Osteoblast (primary cell): ENCODE measurements around the gene ANKRD65. TPM values are rescaled to one million over a fixed set of nuclear protein-coding genes. Genes with fewer than 3 reads are reported as not detected.
"Not testable (repeated sequence)": the region's sequence is repeated elsewhere in the genome, so short reads cannot be mapped to it uniquely, and the experiment has no call there.

ENCODE experiments used
- DNase-seq: peaks from one replicate; pipeline ENCODE4 v3.0.0; 2011; ENCODE audit warnings: low spot score, mixed read lengths; ENCODE audit not compliant: insufficient read length; ENCODE audit errors: missing footprints
- H2AFZ ChIP-seq: 2 replicates; pipeline ENCODE4 v1.6.0; 2011; ENCODE audit warnings: mild to moderate bottlenecking, low read length
- H3K27ac ChIP-seq: 2 replicates; pipeline ENCODE4 v1.5.1; 2011; ENCODE audit warnings: mild to moderate bottlenecking, low read depth, low read length, moderate library complexity
- H3K27me3 ChIP-seq: 2 replicates; pipeline ENCODE4 v1.6.0; 2012; ENCODE audit warnings: mild to moderate bottlenecking, control low read depth, inconsistent platforms, low read length, moderate library complexity; ENCODE audit not compliant: insufficient read depth
- H3K36me3 ChIP-seq: 2 replicates; pipeline ENCODE4 v1.5.1; 2011; ENCODE audit warnings: mild to moderate bottlenecking, low read length, control low read depth, moderate library complexity; ENCODE audit not compliant: insufficient read depth
- H3K4me1 ChIP-seq: 2 replicates; pipeline ENCODE4 v1.5.1; 2011; ENCODE audit warnings: mild to moderate bottlenecking, low read length, control low read depth, moderate library complexity; ENCODE audit not compliant: insufficient read depth
- H3K4me2 ChIP-seq: 2 replicates; pipeline ENCODE4 v1.6.0; 2011; ENCODE audit warnings: mild to moderate bottlenecking, low read length; ENCODE audit not compliant: insufficient read depth
- H3K4me3 ChIP-seq: fragments of 200-600 bp; sonication (generic); 3 replicates; pipeline ENCODE4 v1.5.1; 2012; ENCODE audit warnings: mild to moderate bottlenecking, low read length, inconsistent platforms; ENCODE audit not compliant: insufficient read depth
- H3K79me2 ChIP-seq: 2 replicates; pipeline ENCODE4 v1.6.0; 2012; ENCODE audit warnings: mild to moderate bottlenecking, low read length, control low read depth, inconsistent platforms; ENCODE audit not compliant: insufficient read depth
- H3K9me3 ChIP-seq: 2 replicates; pipeline ENCODE4 v1.5.1; 2011; ENCODE audit warnings: low read depth, low read length, control low read depth
- H4K20me1 ChIP-seq: 2 replicates; pipeline ENCODE4 v1.6.0; 2012; ENCODE audit warnings: mild to moderate bottlenecking, low read length, control low read depth; ENCODE audit not compliant: insufficient read depth
- total RNA-seq: library from RNA; depleted of rRNA; stranded (reverse); fragments of >200 nt; gene quantifications from 2 replicates; pipeline ENCODE4 v1.2.3, GENCODE V29; 2012
- TF ChIP-seq, protein P1 (sequence below): IDR thresholded peaks from 2 replicates; pipeline ENCODE4 v1.5.1; 2011; ENCODE audit warnings: mild to moderate bottlenecking, low read depth, low read length, moderate library complexity; ENCODE audit errors: extremely low read depth

Gene ANKRD65
- total RNA-seq, 1 donor = 1.8 TPM

DNA sequence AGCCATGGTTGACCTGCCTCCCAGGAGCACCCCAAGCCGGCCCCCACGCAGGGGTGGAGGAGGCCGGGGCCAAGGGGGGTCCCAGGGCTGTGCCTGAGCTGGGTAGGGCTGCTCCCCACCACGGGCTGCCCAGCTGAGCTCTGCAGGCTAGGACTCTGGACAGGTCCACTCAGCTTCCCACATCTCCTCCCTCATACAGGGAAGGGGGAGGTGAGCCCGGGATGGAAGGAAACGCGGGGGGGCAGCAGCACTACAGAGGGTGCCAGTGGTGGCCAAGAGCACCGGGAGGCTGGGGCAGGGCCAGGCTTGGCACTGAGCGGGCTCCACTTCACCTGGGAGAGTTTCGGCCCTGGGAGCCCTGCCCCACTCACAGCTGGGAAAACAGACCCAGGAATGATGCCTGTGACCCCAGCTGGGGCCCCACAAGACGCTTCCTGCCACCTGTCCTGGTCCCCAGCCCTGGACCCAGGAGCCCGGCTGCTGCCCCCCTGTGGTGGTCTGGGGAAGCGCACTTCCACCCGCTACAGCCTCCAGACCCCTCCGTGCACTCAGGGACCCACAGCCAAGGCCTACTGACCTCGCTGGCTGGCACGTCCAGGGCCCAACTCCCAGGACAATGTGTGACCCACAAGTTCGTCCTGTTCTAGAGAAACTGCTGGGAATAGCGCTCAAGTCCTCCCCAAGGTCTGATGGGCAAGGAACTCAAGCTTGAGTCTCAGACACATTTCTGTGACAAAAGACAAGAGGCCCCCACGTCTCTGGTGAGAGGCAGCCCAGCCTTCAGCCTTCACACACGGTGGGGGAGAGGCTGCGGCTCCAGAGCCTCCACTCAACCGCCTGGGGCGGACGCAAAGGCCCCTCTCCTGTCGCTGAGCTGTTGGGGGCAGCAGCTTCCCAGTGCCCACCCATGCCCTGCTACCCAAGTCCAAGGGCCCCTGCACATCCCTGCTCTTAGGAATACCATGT is 49.0 kb downstream of the ANKRD65 start:
- peak; percentile 97 for DNase-seq
- H4K20me1 ChIP-seq = peaks cover 17% of the 10 kb centered on the region
- H3K4me2 ChIP-seq = peak overlapping the region; percentile 61
- no peak overlapping the region for H2AFZ ChIP-seq
- peaks cover 32% of the 10 kb centered on the region for H3K79me2 ChIP-seq
- H3K4me1 ChIP-seq = peaks cover 25% of the 10 kb centered on the region
- H3K27ac ChIP-seq = peak overlapping the region; percentile 28
- H3K9me3 ChIP-seq = peaks cover 3% of the 10 kb centered on the region
- H3K36me3 ChIP-seq = peaks cover 6% of the 10 kb centered on the region
- no peaks in the 10 kb centered on the region for H3K27me3 ChIP-seq
- peak overlapping the region; percentile 42 for H3K4me3 ChIP-seq
- TF ChIP-seq, protein P1, sequence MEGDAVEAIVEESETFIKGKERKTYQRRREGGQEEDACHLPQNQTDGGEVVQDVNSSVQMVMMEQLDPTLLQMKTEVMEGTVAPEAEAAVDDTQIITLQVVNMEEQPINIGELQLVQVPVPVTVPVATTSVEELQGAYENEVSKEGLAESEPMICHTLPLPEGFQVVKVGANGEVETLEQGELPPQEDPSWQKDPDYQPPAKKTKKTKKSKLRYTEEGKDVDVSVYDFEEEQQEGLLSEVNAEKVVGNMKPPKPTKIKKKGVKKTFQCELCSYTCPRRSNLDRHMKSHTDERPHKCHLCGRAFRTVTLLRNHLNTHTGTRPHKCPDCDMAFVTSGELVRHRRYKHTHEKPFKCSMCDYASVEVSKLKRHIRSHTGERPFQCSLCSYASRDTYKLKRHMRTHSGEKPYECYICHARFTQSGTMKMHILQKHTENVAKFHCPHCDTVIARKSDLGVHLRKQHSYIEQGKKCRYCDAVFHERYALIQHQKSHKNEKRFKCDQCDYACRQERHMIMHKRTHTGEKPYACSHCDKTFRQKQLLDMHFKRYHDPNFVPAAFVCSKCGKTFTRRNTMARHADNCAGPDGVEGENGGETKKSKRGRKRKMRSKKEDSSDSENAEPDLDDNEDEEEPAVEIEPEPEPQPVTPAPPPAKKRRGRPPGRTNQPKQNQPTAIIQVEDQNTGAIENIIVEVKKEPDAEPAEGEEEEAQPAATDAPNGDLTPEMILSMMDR = peak; percentile 85

DNA sequence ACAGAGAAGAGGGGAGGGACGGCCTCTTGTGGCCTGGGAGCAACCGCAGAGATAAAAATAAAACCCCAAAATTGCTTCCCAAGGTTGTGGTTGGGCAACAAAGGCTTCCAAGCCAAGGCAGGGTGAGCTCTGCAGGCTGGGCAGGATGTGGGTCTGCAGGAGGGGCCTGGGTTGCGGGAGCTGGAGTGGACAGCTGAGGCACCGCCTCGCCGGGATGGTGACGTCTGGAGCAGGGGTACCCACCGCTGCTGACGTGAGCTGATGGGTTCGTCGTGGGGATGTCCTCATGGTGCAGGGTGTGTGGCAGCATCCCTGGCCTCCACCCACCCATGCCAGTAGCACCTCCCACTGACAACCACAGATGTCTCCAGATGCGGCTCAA is 49.7 kb downstream of the ANKRD65 start:
- Histone ChIP-seq H3K9me3 (peaks cover 4% of the 10 kb centered on the region), H2AFZ (no peak overlapping the region), H3K79me2 (peaks cover 32% of the 10 kb centered on the region), H3K4me2 (peak overlapping the region; percentile 61), H3K36me3 (peaks cover 6% of the 10 kb centered on the region), H4K20me1 (peaks cover 17% of the 10 kb centered on the region), H3K4me3 (peak overlapping the region; percentile 42), H3K27me3 (no peaks in the 10 kb centered on the region), H3K4me1 (peaks cover 25% of the 10 kb centered on the region), H3K27ac (peak overlapping the region; percentile 28)
- DNase-seq = peak; percentile 91
- TF ChIP-seq, protein P1 = no peak

DNA sequence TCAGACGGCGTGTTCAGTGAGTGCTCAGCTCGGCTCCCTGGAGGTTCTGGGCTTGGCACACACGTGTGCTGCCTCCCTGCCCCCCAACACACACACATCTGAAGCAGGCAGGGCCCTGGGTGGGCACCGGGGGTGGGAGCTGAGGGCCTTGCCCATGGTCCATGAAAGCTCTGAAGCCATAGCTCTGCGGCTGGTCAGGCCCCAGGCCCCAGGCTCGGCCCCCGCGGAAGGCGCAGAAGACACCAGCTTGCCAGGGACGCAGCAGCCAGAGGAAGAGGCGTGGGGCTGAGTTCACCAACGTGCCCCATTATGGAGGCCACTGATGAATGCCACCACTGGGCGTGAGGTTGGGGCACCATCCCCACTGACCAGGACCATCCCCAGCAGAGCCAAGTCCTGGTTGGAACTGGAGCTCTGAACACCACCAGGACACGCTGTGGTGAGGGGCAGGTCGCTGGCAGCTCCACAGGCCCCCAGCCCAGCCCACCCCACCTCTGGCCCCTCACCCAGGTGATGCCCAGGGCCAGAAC is 50.2 kb downstream of the ANKRD65 start:
- H3K27ac ChIP-seq = no peak overlapping the region
- no peak overlapping the region for H3K4me3 ChIP-seq
- peaks cover 6% of the 10 kb centered on the region for H3K36me3 ChIP-seq
- H3K4me2 ChIP-seq = peak overlapping the region; percentile 33
- H3K4me1 ChIP-seq = peaks cover 25% of the 10 kb centered on the region
- DNase-seq = peak; percentile 47
- peaks cover 4% of the 10 kb centered on the region for H3K9me3 ChIP-seq
- peaks cover 17% of the 10 kb centered on the region for H4K20me1 ChIP-seq
- no peak overlapping the region for H2AFZ ChIP-seq
- peaks cover 32% of the 10 kb centered on the region for H3K79me2 ChIP-seq
- TF ChIP-seq, protein P1 = no peak
- H3K27me3 ChIP-seq = no peaks in the 10 kb centered on the region

DNA sequence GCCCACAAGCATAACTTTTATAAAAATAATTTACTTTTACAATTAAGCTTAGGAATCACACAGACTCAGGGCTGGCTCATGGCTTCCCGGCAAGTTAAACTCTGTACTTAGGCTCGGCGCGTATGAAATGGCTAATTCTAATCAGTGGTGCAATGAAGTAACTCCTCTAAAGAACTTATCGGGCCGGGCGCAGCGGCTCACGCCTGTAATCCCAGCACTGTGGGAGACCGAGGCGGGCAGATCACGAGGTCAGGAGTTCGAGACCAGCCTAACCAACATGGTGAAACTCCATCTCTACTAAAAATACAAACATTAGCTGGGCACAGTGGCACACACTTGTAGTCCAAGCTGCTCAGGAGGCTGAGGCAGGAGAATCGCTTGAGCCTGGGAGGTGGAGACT is 51.0 kb downstream of the ANKRD65 start:
- H3K9me3 ChIP-seq, H3K27me3 ChIP-seq, H3K27ac ChIP-seq, H3K4me3 ChIP-seq, H2AFZ ChIP-seq, H3K36me3 ChIP-seq, H3K4me2 ChIP-seq, DNase-seq: not testable (repeated sequence)
- Histone ChIP-seq H4K20me1 (peaks cover 17% of the 10 kb centered on the region), H3K4me1 (peaks cover 25% of the 10 kb centered on the region), H3K79me2 (peaks cover 32% of the 10 kb centered on the region)

Other genes starting within 250 kb of the ANKRD65 start
- gene TTLL10, start 247.4 kb downstream of the ANKRD65 start, total RNA-seq = not detected in 2 replicates
- 0.29 TPM in 1 of 2 replicates, not detected in the other for gene TNFRSF18, start 214.7 kb downstream of the ANKRD65 start, total RNA-seq
- under 0.01 TPM in 1 of 2 replicates, not detected in the other for gene TNFRSF4, start 207.1 kb downstream of the ANKRD65 start, total RNA-seq
- 136 and 151 TPM in 2 replicates for gene SDF4, start 189.3 kb downstream of the ANKRD65 start, total RNA-seq
- 26.5 and 29.7 TPM in 2 replicates for gene B3GALT6, start 189.0 kb downstream of the ANKRD65 start, total RNA-seq
- gene C1QTNF12, start 174.6 kb downstream of the ANKRD65 start, total RNA-seq = 0.36 and 0.59 TPM in 2 replicates
- 31.2 and 32.6 TPM in 2 replicates for gene UBE2J2, start 147.4 kb downstream of the ANKRD65 start, total RNA-seq
- gene SCNN1D, start 140.8 kb downstream of the ANKRD65 start, total RNA-seq = 0.59 and 1.1 TPM in 2 replicates
- 31.2 and 46.7 TPM in 2 replicates for gene ACAP3, start 113.3 kb downstream of the ANKRD65 start, total RNA-seq
- 19.4 and 29.3 TPM in 2 replicates for gene PUSL1, start 112.7 kb downstream of the ANKRD65 start, total RNA-seq
- 53.3 and 59.7 TPM in 2 replicates for gene INTS11, start 96.6 kb downstream of the ANKRD65 start, total RNA-seq
- gene CPTP, start 96.5 kb downstream of the ANKRD65 start, total RNA-seq = 12.7 and 13.8 TPM in 2 replicates
- under 0.01 TPM in 2 replicates for gene TAS1R3, start 90.0 kb downstream of the ANKRD65 start, total RNA-seq
- gene DVL1, start 71.9 kb downstream of the ANKRD65 start, total RNA-seq = 73.5 and 81.9 TPM in 2 replicates
- gene MXRA8, start 62.7 kb downstream of the ANKRD65 start, total RNA-seq = 689 and 735 TPM in 2 replicates
- gene AURKAIP1, start 46.1 kb downstream of the ANKRD65 start, total RNA-seq = 64.8 and 74.6 TPM in 2 replicates
- 138 and 139 TPM in 2 replicates for gene CCNL2, start 21.9 kb downstream of the ANKRD65 start, total RNA-seq
- 53.9 and 58.9 TPM in 2 replicates for gene MRPL20, start 14.0 kb downstream of the ANKRD65 start, total RNA-seq
- gene VWA1, start 14.4 kb upstream of the ANKRD65 start, total RNA-seq = 2.4 and 4.3 TPM in 2 replicates
- gene ATAD3C, start 28.4 kb upstream of the ANKRD65 start, total RNA-seq = under 0.01 and 0.59 TPM in 2 replicates
- gene ATAD3B, start 50.5 kb upstream of the ANKRD65 start, total RNA-seq = 10.6 and 14.5 TPM in 2 replicates
- gene ATAD3A, start 90.9 kb upstream of the ANKRD65 start, total RNA-seq = 18.6 and 19.9 TPM in 2 replicates
- 1.8 and 2.7 TPM in 2 replicates for gene TMEM240, start 119.3 kb upstream of the ANKRD65 start, total RNA-seq
- 67.2 and 73.1 TPM in 2 replicates for gene SSU72, start 153.6 kb upstream of the ANKRD65 start, total RNA-seq
- gene FNDC10, start 178.9 kb upstream of the ANKRD65 start, total RNA-seq = 2.1 and 2.5 TPM in 2 replicates
- 74.0 and 80.7 TPM in 2 replicates for gene MIB2, start 194.2 kb upstream of the ANKRD65 start, total RNA-seq
- gene MMP23B, start 210.9 kb upstream of the ANKRD65 start, total RNA-seq = 0.59 and 1.1 TPM in 2 replicates
- 5.3 and 5.8 TPM in 2 replicates for gene CDK11B, start 237.7 kb upstream of the ANKRD65 start, total RNA-seq